ENCODE measurements around the gene ING3.
A peak's percentile ranks its signal among the peaks of the same experiment; 100 is the strongest.

The ING3 gene

DNA sequence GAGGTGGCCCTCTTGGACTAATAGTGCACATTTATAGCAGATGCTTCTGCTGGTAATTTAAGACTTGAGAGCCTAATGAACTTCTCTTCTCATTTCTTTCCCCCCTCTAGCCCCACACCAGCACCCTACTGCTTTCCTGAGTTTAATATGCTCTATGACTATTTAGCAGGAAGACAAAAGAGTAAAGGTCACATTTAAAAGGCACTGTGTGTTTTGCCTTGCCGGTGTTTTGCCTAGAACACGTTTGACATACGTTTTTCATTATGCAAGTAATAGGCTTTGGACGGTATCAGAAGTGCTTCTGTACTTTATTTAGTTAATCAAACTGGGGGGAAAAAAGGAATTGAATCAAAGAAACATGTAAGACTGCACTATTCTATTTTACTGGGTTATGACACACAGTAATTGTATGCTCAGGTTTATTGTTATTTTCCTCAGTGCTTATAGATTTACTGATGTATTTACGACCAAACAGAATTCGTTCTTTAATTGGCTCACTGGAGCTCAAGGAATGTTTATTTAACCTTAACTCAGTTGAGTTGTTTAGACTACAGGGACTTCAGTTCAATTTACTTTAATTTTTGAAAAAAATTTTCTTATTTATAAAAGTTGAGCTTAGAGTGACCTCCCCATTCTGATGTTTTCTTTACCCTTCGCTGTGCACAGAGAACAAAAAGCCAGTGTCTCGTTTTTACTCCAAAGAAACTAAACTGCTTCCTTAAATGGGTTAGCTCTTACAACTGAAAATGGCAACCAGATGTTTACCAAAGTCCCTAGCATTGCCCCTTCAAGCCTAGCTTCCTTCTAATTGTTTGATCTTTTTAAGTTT is 73.3 kb downstream of the ING3 start:
- Histone ChIP-seq H3K36me3 (ENCODE audit: control insufficient read depth in 1 of 2, insufficient read depth in 2 of 2, low read length in 2 of 2) (no peaks in the 10 kb centered on the region), H3K27me3 (ENCODE audit: control insufficient read depth in 1 of 2, insufficient read depth in 2 of 2, low read length in 2 of 2) (no peaks in the 10 kb centered on the region), H3K27ac (ENCODE audit: low read depth, low read length) (no peak overlapping the region), H3K4me3 (ENCODE audit: low read depth in 1 of 2, low read length in 2 of 2) (no peak overlapping the region), H3K9me3 (ENCODE audit: control insufficient read depth in 1 of 2, low read length in 2 of 2) (no peaks in the 10 kb centered on the region), H3K4me1 (ENCODE audit: control insufficient read depth in 1 of 2, insufficient read depth in 2 of 2, low read length in 2 of 2) (peaks cover 3 to 11% of the 10 kb centered on the region in 2 donors), H3K9ac (ENCODE audit: low read depth in 1 of 2, low read length in 2 of 2) (peak overlapping the region in 1 of 2 donors; percentile 11)

GRCh38 chr7:121024611-121025010 is 74.0 kb downstream of the ING3 start:
- Histone ChIP-seq H3K4me1 (ENCODE audit: control insufficient read depth in 1 of 2, insufficient read depth in 2 of 2, low read length in 2 of 2) (peaks cover 3 to 11% of the 10 kb centered on the region in 2 donors), H3K36me3 (ENCODE audit: control insufficient read depth in 1 of 2, insufficient read depth in 2 of 2, low read length in 2 of 2) (no peaks in the 10 kb centered on the region), H3K9me3 (ENCODE audit: control insufficient read depth in 1 of 2, low read length in 2 of 2) (no peaks in the 10 kb centered on the region), H3K9ac (ENCODE audit: low read depth in 1 of 2, low read length in 2 of 2) (peak overlapping the region in 1 of 2 donors; percentile 11), H3K27ac (ENCODE audit: low read depth, low read length) (no peak overlapping the region), H3K4me3 (ENCODE audit: low read depth in 1 of 2, low read length in 2 of 2) (no peak overlapping the region), H3K27me3 (ENCODE audit: control insufficient read depth in 1 of 2, insufficient read depth in 2 of 2, low read length in 2 of 2) (no peaks in the 10 kb centered on the region)

DNA sequence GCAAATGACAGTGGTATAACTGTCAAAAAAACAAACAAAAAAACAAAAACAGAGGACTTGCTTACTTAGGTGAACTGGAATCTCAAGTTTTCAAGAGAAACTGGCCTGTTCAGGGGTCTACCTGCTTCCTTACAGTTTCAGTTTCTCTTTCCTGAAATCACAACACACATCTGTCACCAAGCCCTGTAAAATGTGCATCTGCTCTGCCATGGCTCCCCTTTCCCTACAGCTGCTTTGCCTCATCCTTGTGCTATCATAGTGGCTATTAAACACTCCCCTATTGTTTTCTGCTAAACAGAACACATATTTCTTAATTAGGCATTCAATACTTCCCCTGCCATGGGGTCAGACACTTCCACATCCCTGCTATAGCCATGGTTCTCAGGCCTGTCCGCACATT is 75.6 kb downstream of the ING3 start:
- Histone ChIP-seq H3K27ac (ENCODE audit: low read depth, low read length) (no peak overlapping the region), H3K9ac (ENCODE audit: low read depth in 1 of 2, low read length in 2 of 2) (no peak overlapping the region), H3K4me3 (ENCODE audit: low read depth in 1 of 2, low read length in 2 of 2) (no peak overlapping the region), H3K36me3 (ENCODE audit: control insufficient read depth in 1 of 2, insufficient read depth in 2 of 2, low read length in 2 of 2) (no peaks in the 10 kb centered on the region), H3K9me3 (ENCODE audit: control insufficient read depth in 1 of 2, low read length in 2 of 2) (no peaks in the 10 kb centered on the region), H3K27me3 (ENCODE audit: control insufficient read depth in 1 of 2, insufficient read depth in 2 of 2, low read length in 2 of 2) (no peaks in the 10 kb centered on the region), H3K4me1 (ENCODE audit: control insufficient read depth in 1 of 2, insufficient read depth in 2 of 2, low read length in 2 of 2) (peaks cover 3 to 11% of the 10 kb centered on the region in 2 donors)

- no peak overlapping the region for H3K27ac ChIP-seq (ENCODE audit: low read depth, low read length)
- no peak overlapping the region for H3K4me3 ChIP-seq (ENCODE audit: low read depth in 1 of 2, low read length in 2 of 2)
- H3K9ac ChIP-seq (ENCODE audit: low read depth in 1 of 2, low read length in 2 of 2) = no peak overlapping the region
- no peaks in the 10 kb centered on the region for H3K27me3 ChIP-seq (ENCODE audit: control insufficient read depth in 1 of 2, insufficient read depth in 2 of 2, low read length in 2 of 2)
- H3K4me1 ChIP-seq (ENCODE audit: control insufficient read depth in 1 of 2, insufficient read depth in 2 of 2, low read length in 2 of 2) = peaks cover 3 to 11% of the 10 kb centered on the region in 2 donors
- no peaks in the 10 kb centered on the region for H3K9me3 ChIP-seq (ENCODE audit: control insufficient read depth in 1 of 2, low read length in 2 of 2)
- H3K36me3 ChIP-seq (ENCODE audit: control insufficient read depth in 1 of 2, insufficient read depth in 2 of 2, low read length in 2 of 2) = no peaks in the 10 kb centered on the region
Observed at GRCh38 chr7:121026577-121027111, 76.1 kb downstream of the ING3 start.

All from duodenal mucosa (tissue), 2 donors.